GM18868 (cell line): ENCODE data around the gene PLA2G4A.

Experiments used
- ATAC-seq: cut with Tn5 transposase; IDR thresholded peaks from one replicate; pipeline ENCODE4 v1.9.1; 2021; ENCODE audit warnings: mild to moderate bottlenecking, moderate library complexity; ENCODE audit not compliant: unreplicated experiment

Gene PLA2G4A

DNA sequence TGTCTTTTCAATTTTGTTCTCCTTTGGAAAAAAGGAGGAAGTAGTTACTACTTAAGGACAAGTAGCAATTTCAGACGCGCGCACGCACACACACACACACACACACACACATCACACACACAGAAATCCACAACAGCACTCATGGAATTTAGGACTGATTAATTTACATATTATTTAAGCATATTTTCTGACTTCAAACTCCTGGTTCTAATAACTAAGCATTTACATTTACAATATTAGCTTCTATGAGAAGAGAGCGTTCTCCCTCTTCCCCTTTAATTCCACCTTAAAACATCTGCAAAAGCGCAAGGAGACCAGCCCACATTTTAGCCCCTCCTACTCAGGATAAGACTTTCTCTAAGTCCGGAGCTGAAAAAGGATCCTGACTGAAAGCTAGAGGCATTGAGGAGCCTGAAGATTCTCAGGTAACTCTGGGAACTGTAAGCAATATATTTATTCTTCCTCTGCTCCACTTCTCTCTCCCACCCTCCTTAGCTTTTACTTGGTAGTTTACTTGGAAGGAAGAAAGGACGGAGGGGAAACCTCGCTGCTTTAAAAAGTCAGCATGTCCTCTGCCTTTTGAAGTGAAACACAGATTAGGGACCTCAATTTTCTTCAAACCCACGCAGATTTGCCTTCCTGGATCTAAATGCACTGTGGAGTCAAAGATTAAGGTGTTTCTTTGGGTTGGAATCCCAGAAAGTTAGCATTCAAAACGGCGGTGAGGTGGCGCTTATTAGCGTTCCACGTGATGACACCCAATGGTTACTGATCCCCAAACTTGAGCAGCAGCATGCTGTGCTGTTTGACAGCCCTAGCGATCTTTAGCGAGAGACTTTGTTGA is at the start of gene PLA2G4A:
TSS of gene PLA2G4A (plus strand) at position 339 of the 844 bp plus-strand sequence. CDS start 25,406 bp downstream, outside the sequence.
- ATAC-seq = peak; percentile 82

DNA sequence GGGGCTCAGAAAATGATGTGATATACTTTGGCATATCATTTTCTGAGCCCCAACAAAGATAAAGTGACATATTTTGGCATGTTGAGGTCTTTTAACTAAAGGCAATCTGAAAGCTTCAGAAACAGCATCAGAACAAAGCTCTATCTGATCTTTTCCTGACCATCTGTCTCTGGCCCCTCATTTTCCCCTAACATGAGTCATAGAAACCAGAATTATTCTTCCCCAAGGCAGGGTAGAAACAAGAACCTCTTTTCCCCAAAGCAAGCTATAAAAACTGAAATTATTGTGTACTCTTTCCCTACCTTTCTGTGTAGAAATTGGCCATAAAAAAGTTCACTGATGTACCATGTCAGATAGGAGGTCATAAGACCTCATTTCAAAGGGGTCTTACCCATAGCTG is 48.7 kb upstream of the PLA2G4A start:
- ATAC-seq = peak; percentile 49

DNA sequence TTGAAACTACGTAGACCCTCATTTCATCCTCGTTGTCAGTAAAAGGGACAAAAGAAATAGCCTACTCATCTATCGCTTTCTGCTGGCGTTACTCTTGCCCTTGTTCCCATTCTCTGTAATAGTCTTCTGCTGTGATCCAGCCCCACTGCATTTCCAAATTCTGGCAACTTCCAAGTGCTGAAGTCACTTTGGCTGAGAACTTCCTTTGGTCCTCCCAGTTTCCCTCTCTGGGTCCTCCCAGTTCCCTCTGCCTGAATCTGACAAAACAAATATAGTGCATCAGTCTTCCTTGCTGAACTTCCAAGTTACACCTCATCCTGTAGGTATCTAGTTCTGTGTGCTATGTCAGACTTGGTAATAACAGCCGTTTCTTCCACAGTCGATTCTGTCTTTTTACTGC is 47.0 kb upstream of the PLA2G4A start:
- ATAC-seq = no peak

DNA sequence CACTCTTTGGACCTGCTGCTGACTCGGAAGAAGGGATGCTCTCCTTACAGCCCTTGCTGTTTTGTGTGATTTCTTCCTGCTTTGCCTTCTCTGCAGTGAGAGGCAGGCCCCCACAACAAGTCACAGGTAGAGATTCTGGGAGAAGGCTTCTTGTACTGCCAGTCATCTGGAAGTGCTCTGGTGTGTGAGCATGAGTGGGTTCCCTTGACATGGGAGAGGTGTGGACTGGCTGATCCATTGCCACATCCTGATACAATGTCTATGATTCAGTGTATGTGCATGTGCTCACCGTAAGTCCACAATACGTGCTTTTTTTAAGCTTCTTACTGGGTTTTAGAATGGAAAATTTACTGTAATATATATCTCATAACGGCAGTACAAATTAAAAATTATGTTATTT is 46.0 kb upstream of the PLA2G4A start:
- ATAC-seq = no peak

DNA sequence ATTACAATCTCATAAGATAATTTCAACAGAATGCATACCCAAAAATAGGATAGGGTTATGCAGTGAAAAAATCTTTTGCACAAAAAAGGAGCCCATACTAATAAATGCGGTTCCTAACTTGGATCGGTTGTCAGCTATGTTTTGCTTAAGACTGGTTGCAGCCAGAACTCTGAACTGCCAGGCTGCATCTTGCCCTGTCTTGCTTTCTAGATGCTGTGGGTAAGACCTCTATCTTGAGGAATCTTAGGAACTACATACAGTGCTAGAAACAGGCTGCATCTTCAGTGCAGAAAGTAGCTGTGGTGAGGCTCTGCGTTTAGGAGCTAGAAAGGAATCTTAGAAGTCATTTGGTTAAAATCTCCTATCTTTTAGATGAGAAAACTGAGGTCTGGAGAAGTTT is 45.6 kb upstream of the PLA2G4A start:
- ATAC-seq = no peak

DNA sequence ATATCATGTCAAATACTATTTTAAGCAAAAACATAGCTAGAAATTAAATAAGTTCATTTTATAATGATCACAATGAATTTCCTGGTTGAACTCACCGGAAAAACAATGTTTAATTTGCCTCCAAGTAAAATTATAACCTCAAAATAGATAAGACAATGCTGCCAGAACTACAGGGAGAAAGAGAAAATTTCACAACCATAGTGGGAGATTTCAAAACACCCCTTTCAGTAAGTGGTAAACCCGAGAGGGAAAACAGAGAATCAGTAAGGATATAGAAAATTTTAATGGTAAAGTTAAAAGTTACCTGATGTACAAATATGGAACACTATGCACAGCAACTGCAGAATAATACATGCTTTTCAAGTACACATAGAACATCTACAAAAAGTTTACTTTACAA is 43.2 kb upstream of the PLA2G4A start:
- no peak for ATAC-seq

DNA sequence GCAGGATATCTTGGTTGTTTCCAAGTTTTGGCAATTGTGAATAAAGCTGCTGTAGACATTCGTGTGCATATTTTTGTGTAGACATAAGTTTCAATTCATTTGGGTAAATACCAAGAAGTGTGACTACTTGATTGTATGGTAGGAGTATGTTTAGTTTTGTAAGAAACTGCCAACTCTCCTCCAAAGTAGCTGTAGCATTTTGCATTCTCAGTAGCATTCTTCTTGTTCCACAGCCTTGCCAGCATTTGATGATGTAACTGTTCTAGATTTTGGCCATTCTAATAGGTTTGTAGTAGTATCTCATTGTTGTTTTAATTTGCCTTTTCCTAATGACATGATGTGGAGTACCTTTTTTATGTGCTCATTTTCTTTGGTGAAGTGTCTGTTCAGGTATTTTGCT is 38.6 kb upstream of the PLA2G4A start:
- ATAC-seq = no peak

DNA sequence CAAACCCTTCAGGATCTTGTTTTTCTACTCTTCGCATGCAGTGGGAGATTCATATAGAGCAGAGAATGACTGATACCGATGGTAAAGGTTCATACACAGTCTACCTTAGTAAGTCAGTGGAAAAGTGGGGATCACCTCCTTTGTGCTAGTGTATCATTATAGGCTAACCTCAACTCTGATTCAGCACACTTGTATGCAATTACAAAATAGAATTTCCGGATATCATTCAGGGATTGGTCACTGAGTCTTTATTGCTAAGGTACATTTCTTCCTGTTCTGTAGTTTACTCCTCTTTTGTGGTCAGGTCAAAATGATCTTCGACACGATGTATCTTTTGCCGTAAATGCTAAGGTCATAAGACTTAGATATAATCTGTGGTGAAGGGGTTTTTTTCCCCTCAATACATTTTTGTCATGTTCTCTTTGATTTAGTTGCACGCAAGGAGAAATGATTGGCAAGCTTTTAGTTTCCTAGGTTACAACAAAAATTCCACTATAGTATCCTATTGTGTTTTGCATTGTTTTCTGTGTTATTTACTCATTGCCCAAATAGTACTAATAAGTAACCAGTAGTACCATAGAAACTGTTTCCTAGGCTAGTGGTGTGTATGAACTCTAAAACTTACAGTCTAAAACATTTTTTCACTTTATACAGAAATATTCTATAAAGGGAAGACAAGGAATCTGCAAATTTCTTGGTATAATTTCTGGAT is 35.7 kb upstream of the PLA2G4A start:
- ATAC-seq = peak; percentile 36

DNA sequence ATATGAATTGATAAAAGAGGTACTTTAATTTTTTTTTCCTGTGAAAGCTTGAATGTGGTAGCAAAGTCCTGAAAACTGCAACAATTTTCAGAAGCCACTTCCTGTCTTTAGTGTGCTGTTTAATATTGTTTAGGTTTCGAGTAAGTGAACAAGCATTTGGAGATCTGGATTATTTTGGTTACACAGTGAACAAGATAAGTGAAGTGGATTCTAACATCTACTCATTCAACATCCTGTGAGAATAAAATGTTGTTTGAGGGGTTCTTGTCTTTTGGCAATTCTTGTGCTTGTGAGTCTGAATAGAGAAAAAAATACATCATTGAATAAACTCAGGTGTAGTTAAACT is 35.2 kb upstream of the PLA2G4A start:
- peak; percentile 44 for ATAC-seq

DNA sequence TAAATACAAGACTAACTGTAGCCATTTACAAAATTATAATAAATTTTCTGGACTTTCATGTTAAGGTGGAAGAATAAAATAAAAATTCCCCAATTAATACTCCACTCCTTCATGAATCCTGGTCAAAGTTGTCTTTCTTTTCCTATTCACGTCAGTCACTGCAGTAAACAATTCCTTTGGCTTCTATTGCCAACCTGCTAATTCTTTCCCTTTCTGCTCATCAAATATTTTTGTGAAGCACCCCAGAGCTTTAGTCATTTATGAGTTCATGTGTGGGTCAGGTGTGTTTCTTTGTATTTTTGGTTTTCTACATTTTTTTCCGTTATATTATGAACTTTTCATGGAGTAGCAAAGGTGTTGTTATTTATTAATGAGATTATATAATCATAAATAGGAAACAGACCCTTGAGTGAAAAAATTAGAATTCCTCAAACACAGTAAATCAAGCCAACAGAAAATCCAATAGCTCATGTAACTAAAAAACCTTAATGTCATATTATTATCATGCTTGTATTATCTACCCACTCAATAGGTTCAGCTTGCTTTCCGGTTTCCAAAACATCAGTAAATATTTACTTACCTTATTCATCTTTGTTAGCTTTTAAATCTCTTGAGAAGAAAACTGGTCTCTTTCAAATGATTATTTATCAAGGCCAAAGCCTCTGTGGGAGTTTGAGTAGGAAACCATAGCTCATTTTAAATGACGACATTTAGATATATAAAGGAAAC is 29.6 kb upstream of the PLA2G4A start:
- no peak for ATAC-seq

DNA sequence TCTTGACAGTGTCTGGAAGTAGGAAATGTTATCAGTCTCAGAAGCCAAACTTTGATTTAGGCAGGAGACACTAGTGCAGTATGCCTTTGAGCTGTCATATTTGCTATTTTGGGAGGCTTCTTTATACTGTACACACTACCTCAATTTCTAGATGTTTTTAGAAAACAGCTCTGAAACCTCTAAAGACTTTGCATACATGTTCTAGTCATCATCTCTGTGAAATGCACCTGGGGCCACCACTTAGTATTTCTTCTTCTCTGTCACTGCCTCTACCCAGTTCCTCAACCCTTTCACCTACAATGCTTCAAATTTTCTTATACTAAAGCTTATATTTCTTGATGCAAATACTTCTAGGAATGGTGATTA is 29.1 kb upstream of the PLA2G4A start:
- peak; percentile 94 for ATAC-seq

DNA sequence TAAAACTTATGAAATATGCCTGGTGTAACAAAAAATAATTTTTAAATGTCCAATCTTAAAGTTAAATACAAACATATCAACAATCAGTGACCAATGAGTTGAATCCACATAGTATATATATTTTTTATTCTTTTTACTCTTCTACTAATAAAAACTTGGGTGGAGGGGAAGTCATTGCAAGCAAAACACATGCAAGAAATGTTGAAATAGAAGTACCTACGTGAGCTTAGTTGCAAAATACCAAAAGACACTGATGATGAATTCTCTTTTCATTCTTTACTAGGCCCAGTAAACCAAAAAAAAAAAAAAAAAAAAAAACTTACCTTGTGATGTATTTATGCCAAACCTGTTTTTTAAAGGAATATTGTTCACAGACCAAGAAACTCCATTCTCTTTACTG is 26.4 kb upstream of the PLA2G4A start:
- ATAC-seq = no peak

DNA sequence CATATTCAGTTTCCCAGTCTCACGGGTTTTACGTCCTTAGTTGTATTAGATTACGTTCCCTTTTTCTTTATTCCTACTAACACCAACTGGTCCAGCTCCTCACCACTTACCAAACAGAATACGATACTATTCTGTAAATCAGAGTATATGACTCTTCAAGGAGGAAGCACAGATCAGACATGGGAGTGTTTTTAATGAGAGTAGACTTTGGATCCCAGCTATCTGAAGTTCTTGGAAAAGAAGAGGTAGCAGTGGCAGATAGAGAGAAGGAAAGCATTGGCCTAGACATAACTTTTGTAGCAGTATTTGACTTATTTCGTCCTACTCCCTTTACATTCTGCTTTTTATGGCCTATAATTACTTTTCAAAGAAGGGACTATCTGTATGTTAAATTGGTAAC is 24.1 kb upstream of the PLA2G4A start:
- ATAC-seq = no peak

DNA sequence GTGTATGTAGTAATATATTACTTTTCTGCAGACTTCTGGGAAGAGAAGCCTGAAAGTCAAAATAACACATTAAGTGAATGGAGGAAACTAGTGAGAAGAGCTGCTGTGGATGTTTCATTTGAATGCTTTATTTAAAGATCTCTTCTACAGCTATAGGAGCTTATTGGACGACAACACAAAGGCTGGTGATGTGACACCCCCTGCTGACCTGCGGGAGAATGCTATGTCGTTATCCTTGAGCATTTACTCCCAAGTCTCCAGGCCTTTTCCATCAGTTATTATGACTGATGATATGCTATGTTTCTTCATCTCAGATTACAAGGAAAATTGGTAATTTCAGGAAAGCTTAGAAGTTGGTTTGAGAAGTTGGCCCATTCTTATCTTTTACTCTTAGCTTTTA is 22.3 kb upstream of the PLA2G4A start:
- peak; percentile 65 for ATAC-seq

DNA sequence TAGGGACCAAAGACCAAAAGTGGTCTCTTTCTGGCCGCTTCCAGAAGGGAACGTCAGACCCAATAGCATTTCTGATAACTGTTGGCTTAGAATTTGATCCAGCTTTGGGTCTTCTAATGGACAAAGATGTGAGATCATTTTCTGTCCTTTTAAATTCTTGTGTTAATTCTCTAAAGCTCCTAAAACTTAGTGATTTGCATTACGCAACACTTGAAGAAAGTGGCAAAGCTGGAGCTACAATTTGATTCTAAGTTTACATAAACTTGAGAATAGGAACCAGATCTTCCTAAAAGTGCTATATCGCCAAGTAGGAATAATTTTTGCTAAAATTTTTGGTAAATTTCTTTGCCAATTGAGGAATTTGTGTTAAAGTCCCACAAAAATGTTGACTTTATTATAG is 21.6 kb upstream of the PLA2G4A start:
- ATAC-seq = no peak

DNA sequence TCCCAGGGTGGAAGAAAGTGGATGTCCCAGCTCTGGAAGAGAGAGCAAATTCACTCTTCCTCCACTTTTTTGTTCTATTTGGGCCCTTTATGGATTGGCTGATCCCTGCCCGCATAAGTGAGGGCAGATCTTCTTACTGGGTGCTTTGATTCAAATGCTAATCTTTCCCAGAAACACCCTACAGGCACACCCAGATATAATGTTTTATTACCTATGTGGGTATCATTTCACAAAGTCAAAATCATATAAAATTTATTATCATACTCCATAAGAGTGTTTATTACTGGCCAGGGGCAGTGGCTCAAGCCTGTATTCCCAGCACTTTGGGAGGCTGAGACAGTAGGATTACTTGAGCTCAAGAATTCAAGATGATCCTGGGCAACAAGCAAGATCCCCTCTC is 16.9 kb upstream of the PLA2G4A start:
- ATAC-seq = no peak

DNA sequence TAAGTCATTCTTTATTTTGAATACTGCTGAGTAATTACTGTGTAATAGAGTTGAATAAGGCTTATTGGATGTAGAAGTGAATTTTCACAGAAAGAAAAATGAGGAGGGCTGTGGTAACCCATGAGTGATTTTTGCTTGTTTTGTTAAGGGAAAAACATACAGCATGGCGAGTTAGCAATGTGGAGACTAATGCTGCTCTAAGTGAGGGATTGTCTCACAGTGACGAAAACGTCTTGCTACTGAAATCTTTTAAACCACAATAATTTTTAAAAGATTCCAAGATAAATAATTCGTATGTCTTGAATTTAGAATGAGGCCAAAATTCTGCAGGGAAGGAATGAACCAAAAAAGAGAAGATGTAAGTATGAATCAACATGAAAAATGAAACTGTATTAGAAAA is 16.2 kb upstream of the PLA2G4A start:
- no peak for ATAC-seq

DNA sequence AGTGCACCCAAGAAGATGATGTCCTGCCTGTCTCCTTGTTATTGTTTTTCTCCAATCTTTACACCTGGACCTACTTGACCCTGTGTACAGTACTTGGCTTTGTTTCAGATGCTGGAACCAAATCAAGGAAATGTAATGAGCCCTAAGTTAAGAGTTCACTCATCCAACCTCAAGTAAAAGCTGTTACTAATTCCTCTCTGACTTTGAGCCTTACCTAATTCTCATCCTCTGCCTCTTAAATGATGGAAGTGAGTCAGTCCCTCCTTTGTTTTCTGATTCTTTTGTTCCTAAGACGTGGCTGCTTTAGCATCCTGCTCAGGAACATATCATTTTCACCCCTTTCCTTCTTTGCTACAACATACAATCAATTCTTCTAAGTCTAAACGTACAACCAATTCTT is 15.3 kb upstream of the PLA2G4A start:
- ATAC-seq = no peak

DNA sequence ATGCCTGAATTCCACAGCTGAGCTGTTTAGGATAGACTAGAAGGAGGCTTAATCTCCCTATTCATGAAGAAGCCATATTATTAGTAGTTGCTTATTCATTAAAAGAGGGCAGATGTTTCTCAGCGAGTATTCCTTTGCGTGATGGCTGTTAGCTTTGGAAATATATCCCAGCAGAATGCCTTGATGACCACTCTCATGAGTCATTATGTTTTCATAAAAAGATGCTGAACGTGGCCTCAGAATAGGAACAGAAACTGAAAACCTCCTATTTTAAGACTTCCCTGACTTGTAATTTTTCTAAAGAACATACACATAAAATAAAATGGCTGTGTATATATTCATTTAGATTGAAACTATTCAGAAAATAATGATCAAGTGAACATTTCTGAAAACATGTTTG is 9.6 kb upstream of the PLA2G4A start:
- ATAC-seq = peak; percentile 79

DNA sequence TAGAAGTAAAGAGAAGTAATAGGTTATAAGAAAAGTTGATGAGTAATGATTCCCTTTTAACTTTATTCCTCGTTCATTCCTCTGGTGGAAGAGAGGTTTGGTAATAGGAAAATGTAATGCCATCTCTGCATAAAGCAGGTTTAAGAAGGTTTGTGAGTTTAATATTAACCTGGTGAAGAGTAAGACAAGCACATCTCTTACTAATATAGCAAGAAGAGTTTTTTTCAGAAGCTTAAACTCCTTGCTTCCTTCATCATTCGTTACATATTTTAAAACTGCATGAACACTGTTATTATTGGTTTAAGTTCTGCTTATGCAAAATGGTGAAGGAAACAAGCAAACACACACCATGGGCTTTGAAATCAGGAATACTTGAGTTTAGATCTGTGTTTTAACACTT is 9.2 kb upstream of the PLA2G4A start:
- ATAC-seq = no peak

DNA sequence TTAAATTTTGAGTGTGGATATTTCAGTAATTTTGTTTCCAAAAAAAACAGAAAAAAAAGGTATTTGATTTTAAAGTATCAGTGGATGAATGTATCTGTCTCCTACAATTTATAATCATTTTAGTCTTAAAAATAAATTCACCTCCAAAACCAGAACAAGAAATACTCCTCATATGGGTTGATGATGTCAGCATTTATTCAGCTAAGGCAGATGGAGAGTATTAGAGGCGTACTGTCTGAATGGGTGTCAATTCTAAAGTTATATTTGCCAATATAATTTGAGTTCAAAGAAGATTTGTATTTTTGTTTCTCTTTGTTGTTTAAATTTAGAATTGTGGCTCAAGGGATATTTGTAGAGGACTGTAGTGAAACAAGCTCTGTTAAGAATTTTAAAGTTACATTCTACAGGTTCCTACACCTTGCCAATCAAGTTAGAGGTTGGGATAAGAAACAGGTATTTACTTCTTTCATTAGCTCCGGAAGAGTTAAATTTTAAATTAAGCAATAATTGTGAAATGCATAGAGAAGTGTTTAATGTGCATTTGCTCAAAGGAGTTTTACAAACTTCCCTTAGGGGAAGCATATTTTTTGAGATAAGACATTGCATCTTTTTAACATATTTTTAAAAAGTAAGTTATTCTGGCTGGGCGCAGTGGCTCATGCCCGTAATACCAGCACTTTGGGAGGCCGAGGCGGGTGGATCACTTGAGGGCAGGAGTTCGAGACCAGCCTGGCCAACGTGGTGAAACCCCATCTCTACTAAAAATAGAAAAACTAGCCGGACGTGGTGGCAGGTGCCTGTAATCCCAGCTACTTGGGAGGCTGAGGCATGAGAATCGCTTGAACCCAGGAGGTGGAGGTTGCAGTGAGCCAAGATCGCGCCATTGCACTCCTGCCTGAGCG is 1.2 kb downstream of the PLA2G4A start:
- no peak for ATAC-seq
